Suprapubic skin (tissue), 4 donors: ENCODE results near the gene LARP4B. TPM values are rescaled to one million over a fixed set of nuclear protein-coding genes. Genes with fewer than 3 reads are reported as not detected.
A peak's percentile ranks its signal among the peaks of the same experiment; 100 is the strongest.

Source experiments
- DNase-seq, 2 donors: peaks; one replicate each; pipeline ENCODE4 v3.0.0-alpha.2; 2019; ENCODE audit warnings: low spot score in 2 of 2
- H3K27ac ChIP-seq: fragments of 200-600 bp; sonication (generic); one replicate; pipeline ENCODE4 v1.5.1; 2019
- H3K27me3 ChIP-seq: fragments of 200-600 bp; sonication (generic); one replicate; pipeline ENCODE4 v1.5.1; 2019
- H3K36me3 ChIP-seq: fragments of 200-600 bp; sonication (generic); one replicate; pipeline ENCODE4 v1.5.1; 2019
- H3K4me1 ChIP-seq: fragments of 200-600 bp; sonication (generic); one replicate; pipeline ENCODE4 v1.5.1; 2019
- H3K4me3 ChIP-seq: fragments of 200-600 bp; sonication (generic); one replicate; pipeline ENCODE4 v1.5.1; 2019; ENCODE audit warnings: mild to moderate bottlenecking
- H3K9me3 ChIP-seq: fragments of 200-600 bp; sonication (generic); one replicate; pipeline ENCODE4 v1.5.1; 2019
- EP300 ChIP-seq: sonication (generic); formaldehyde crosslinking; IDR thresholded peaks from one replicate; pipeline ENCODE4 v1.6.1; 2017; ENCODE audit warnings: antibody characterized with exemption
- POLR2A ChIP-seq, 2 donors: fragments of 450-650 bp; IDR thresholded peaks; one replicate each; pipeline ENCODE4 v1.6.1; 2017; ENCODE audit warnings: antibody characterized with exemption in 2 of 2, mild to moderate bottlenecking in 2 of 2, moderate library complexity in 2 of 2
- POLR2AphosphoS5 ChIP-seq, 3 donors: sonication (generic); formaldehyde crosslinking; IDR thresholded peaks; one replicate each; pipeline ENCODE4 v1.6.1; 2017; ENCODE audit warnings: antibody characterized with exemption in 3 of 3
- WGBS: methylation state at CpG from one replicate; pipeline ENCODE4 v1.1.5; 2018; 5-methylcytosine and 5-hydroxymethylcytosine counted together
- total RNA-seq, 4 donors: library from RNA; depleted of rRNA; stranded (reverse); fragments of >200 nt; gene quantifications; one replicate each; pipeline ENCODE4 v1.1.0, GENCODE V29; 2016
- TF ChIP-seq, protein P1 (sequence below), 2 donors: fragments of 200-600 bp in 1 of 2; fragments of 450-650 bp in 1 of 2; sonication (generic) in 1 of 2; IDR thresholded peaks; one replicate each; pipeline ENCODE4 v1.5.1; 2016 to 2019; ENCODE audit warnings: antibody characterized with exemption in 2 of 2, mild to moderate bottlenecking in 1 of 2, moderate library complexity in 1 of 2

The LARP4B gene
- total RNA-seq, 4 donors from 2014 or later = 53.5 to 100 (median 69.7) TPM

DNA sequence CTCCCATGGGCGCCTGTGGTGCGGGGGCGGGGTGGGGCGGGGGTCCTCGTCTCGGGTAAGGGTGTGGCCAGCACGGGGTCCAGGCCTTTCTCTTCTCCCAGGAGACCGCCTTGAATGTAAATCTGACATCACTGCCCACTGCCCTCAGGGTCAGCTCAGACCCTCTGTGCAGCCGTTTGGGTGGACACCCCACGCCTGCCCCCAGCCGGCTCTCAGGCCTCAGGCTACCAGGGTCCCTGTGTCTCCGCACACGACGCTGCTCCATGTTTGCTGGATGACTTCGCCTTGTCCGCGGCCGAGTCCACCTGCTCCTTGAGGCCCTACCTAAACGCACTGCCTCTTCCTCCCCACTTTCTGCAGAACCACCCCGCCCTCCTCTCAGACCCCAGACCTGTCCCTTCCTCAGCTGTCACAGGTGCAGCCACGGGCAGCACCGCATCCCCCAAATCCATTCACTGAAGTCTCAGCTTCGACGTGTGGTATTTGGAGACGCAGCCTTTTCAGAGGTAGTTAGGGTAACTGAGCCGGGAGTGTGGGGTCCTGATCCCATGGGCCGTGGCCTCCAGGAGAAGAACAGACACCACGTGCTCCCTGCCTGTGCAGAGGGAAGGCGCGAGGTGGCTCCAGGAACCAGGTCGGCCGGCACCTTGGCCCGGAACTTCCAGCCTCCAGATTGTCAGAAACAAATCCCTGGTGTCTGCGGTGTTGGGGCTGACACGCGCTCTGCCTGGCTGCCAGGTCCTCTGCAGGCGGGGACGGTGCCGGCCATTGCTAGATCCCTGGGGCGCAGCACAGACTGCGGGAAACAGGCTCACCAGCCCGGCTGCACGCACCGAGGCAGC, 144.7 kb downstream of the LARP4B start:
- no peak overlapping the region for H3K4me3 ChIP-seq

DNA sequence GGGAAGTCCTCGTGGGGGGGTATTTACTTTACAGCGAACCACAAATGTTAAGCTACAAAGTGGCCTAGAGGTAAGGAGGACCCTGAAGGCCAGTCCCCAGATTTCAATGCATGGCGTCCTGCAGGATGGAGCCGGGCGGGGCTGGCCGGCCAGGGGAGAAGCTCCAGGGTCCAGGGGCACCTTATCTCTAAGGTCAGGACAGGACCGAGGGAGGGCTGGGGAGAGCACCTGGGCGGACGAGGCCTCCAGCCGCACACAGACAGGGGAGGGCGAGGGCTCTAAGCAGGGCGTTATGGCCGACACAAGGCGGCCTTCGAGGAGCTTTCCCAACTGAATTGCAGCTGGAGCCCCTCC, 145.7 kb downstream of the LARP4B start:
- no peak overlapping the region for H3K4me3 ChIP-seq
- TF ChIP-seq POLR2AphosphoS5 (IDR thresholded peaks at IDR 0.05) = no peak
- TF ChIP-seq, protein P1, sequence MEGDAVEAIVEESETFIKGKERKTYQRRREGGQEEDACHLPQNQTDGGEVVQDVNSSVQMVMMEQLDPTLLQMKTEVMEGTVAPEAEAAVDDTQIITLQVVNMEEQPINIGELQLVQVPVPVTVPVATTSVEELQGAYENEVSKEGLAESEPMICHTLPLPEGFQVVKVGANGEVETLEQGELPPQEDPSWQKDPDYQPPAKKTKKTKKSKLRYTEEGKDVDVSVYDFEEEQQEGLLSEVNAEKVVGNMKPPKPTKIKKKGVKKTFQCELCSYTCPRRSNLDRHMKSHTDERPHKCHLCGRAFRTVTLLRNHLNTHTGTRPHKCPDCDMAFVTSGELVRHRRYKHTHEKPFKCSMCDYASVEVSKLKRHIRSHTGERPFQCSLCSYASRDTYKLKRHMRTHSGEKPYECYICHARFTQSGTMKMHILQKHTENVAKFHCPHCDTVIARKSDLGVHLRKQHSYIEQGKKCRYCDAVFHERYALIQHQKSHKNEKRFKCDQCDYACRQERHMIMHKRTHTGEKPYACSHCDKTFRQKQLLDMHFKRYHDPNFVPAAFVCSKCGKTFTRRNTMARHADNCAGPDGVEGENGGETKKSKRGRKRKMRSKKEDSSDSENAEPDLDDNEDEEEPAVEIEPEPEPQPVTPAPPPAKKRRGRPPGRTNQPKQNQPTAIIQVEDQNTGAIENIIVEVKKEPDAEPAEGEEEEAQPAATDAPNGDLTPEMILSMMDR (IDR thresholded peaks at IDR 0.05) = no peak
- no peak for TF ChIP-seq POLR2A (IDR thresholded peaks at IDR 0.05)
- TF ChIP-seq EP300 = no peak
- H3K27ac ChIP-seq = no peak overlapping the region
- no peaks in the 10 kb centered on the region for H3K9me3 ChIP-seq
- peaks cover 39% of the 10 kb centered on the region for H3K27me3 ChIP-seq
- H3K4me1 ChIP-seq = peaks cover 16% of the 10 kb centered on the region
- 81% methylated on average over 11 of the region's 15 CpGs for WGBS
- DNase-seq = peak in 1 of 2 donors; percentile 25
- H3K36me3 ChIP-seq = no peaks in the 10 kb centered on the region

More for the DNA sequence above, 144.7 kb downstream of the LARP4B start:
- no peaks in the 10 kb centered on the region for H3K9me3 ChIP-seq
- TF ChIP-seq, protein P1 (IDR thresholded peaks at IDR 0.05) = no peak
- no peak for TF ChIP-seq POLR2A (IDR thresholded peaks at IDR 0.05)
- no peak for TF ChIP-seq POLR2AphosphoS5 (IDR thresholded peaks at IDR 0.05)
- TF ChIP-seq EP300 = no peak
- peaks cover 30% of the 10 kb centered on the region for H3K27me3 ChIP-seq
- H3K27ac ChIP-seq = no peak overlapping the region
- 89% methylated on average over 33 of the region's 44 CpGs for WGBS
- H3K4me1 ChIP-seq = peaks cover 16% of the 10 kb centered on the region
- H3K36me3 ChIP-seq = no peaks in the 10 kb centered on the region
- no peak for DNase-seq

DNA sequence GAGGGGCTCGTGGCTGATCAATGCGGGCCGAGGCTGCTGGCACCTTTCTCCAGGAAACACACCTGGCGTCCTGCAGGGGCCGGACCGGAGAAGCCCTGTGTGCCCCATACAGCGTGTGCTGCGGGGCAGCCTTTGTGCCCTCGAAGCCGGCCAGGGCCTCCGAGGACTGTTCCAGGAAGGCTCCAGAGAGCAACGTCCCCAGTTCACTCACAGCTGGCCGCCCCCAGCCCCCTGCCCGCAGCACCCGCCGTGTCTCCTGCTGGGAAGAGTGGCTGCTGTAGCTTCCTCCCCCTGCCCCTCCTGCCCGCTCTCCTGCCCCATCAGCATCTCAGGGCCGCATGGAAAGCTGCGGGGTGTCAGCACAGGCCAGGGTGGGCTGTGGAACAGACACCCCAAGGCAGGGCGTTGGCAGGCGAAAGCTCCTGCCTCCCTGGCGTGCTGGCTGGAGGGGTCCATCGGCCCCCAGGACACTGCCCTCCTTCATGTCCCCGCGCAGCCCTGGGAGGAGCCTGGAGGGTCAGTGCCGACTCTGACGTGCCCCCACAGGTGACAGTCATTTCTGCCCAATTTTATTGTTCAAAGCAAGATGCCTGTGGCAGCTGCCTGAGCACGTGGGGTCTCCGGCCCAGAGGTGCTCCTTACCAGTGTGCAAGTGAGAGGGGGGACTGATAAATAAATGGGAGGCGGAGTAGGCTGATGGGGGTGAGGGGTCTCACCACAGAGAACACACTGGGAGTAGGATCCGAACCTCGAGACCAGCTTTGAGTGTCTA, 146.2 kb downstream of the LARP4B start:
- Histone ChIP-seq H3K4me3 (peak overlapping the region; percentile 48), H3K36me3 (no peaks in the 10 kb centered on the region), H3K27ac (no peak overlapping the region), H3K27me3 (peaks cover 40% of the 10 kb centered on the region), H3K9me3 (no peaks in the 10 kb centered on the region), H3K4me1 (peaks cover 16% of the 10 kb centered on the region)
- peak in 1 of 2 donors; percentile 51 for DNase-seq
- TF ChIP-seq EP300 (no peak), POLR2AphosphoS5 (IDR thresholded peaks at IDR 0.05) (no peak), POLR2A (IDR thresholded peaks at IDR 0.05) (no peak)
- TF ChIP-seq, protein P1 (IDR thresholded peaks at IDR 0.05) = no peak
- WGBS = 70% methylated on average over 16 of the region's 32 CpGs

DNA sequence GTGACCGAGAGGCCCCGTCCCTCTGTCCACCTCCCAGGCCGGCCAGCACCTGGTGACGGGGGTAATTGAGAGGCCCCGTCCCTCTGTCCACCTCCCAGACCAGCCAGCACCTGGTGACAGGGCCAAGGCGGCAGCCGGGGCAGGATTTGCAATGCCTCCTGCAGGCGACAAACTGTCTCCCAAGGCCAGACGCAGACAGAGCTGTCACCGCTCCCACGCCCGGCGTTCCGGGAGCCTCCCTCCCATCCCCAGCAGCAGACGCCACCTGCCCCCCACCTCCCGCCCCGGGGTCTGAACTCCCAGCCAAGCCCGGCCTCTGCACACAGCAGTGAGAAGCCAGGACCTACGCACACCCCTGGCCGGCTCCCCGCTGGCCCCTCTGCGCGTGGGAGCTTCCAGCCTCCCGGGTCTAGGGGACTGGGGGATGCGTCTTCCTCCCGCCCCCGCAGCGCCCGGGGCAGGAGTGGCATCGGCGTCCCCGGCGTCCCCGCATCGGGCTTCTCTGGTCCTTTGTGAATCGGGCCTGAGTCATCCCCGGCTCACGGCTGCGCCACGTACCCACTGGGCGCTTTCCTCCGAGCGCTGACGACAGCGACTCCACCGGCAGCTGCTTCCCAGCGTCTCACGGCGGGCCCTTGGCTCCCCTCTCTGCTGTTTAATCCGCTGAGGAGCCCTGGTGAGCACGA, 147.0 kb downstream of the LARP4B start:
- TF ChIP-seq EP300 (no peak), POLR2AphosphoS5 (IDR thresholded peaks at IDR 0.05) (no peak), POLR2A (IDR thresholded peaks at IDR 0.05) (no peak)
- TF ChIP-seq, protein P1 (IDR thresholded peaks at IDR 0.05) = peak in 1 of 2 donors; percentile 19
- WGBS = no CpG with 5 or more reads among the region's 51 CpGs
- H3K36me3 ChIP-seq = no peaks in the 10 kb centered on the region
- peaks cover 40% of the 10 kb centered on the region for H3K27me3 ChIP-seq
- peaks cover 16% of the 10 kb centered on the region for H3K4me1 ChIP-seq
- no peak overlapping the region for H3K27ac ChIP-seq
- no peaks in the 10 kb centered on the region for H3K9me3 ChIP-seq
- peak; percentile 77 to 83 for DNase-seq
- peak overlapping the region; percentile 48 for H3K4me3 ChIP-seq
